GM12878 (cell line): ENCODE data around the gene CCDC178. TPM values are rescaled to one million over a fixed set of nuclear protein-coding genes. Genes with fewer than 3 reads are reported as not detected.

Experiments
- ATAC-seq: fragments of 200-7000 bp; cut with Tn5 transposase; 3 replicates; pipeline ENCODE4 v1.9.1; 2020; ENCODE audit warnings: mild to moderate bottlenecking, moderate library complexity
- BruUV-seq: library from RNA; stranded (reverse); fragments of 400-500 nt; replicated peaks from 2 replicates; lab custom pipeline; 2021; lab: Mats Ljungman, UMichigan
- CTCF ChIA-PET: fragments of 300-600 bp; sonication (Branson Sonifier 250); formaldehyde crosslinking; extraction: SDS; loops from one replicate; lab custom pipeline; 2021; ENCODE audit warnings: inconsistent platforms; lab: Yijun Ruan, JAX
- POLR2A ChIA-PET: fragments of 350-600 bp; formaldehyde crosslinking; extraction: SDS; loops from one replicate; lab custom pipeline; 2021; ENCODE audit warnings: inconsistent platforms; lab: Charles Lee
- RAD21 ChIA-PET: fragments of 300-600 bp; sonication (Branson Sonifier 250); formaldehyde crosslinking; loops from one replicate; lab custom pipeline; 2023; ENCODE audit warnings: antibody characterized with exemption; ENCODE audit not compliant: unreplicated experiment; lab: Charles Lee
- SMC1A ChIA-PET: fragments of 300-600 bp; sonication (Branson Sonifier 250); formaldehyde crosslinking; loops from one replicate; lab custom pipeline; 2023; ENCODE audit not compliant: unreplicated experiment, uncharacterized antibody; lab: Charles Lee
- DNase-seq: peaks from one replicate; pipeline ENCODE4 v3.0.0-alpha.2; 2011; ENCODE audit warnings: low read depth, low spot score
- FAIRE-seq: peaks from 3 replicates; lab custom pipeline; 2011; peaks lifted over from hg19 to GRCh38; lab: Jason Lieb, UNC
- H2AFZ ChIP-seq: 2 replicates; pipeline ENCODE4 v1.6.0; 2011; ENCODE audit warnings: low read depth, low read length, control low read depth; ENCODE audit not compliant: control insufficient read depth
- H3K27ac ChIP-seq: 2 replicates; pipeline ENCODE4 v1.5.1; 2011; ENCODE audit warnings: control low read depth; ENCODE audit not compliant: control insufficient read depth, insufficient read depth
- H3K27me3 ChIP-seq, 2 experiments: replicated peaks in 1 of 2; 2 replicates each; pipeline versions ENCODE4 v1.6.0 to v1.6.1; 2011; ENCODE audit warnings: low read length in 1 of 2; ENCODE audit not compliant: control insufficient read depth in 2 of 2, insufficient read depth in 2 of 2
- H3K36me3 ChIP-seq, 2 experiments: 2 replicates each; pipeline ENCODE4 v1.5.1; 2011; ENCODE audit warnings: low read length in 1 of 2; ENCODE audit not compliant: control insufficient read depth in 2 of 2, insufficient read depth in 2 of 2
- H3K4me1 ChIP-seq: 2 replicates; pipeline ENCODE4 v1.6.1; 2011; ENCODE audit warnings: mild to moderate bottlenecking, low read length, moderate library complexity, mixed read lengths; ENCODE audit not compliant: control insufficient read depth, insufficient read depth
- H3K4me2 ChIP-seq: 2 replicates; pipeline ENCODE4 v1.6.0; 2011; ENCODE audit warnings: control low read depth; ENCODE audit not compliant: control insufficient read depth, insufficient read depth
- H3K4me3 ChIP-seq: fragments of 200-600 bp; sonication (generic); 2 replicates; pipeline ENCODE4 v1.5.1; 2016
- H3K79me2 ChIP-seq: 2 replicates; pipeline ENCODE4 v1.6.0; 2011; ENCODE audit warnings: low read length; ENCODE audit not compliant: control insufficient read depth, insufficient read depth
- H3K9ac ChIP-seq: 2 replicates; pipeline ENCODE4 v1.8.0; 2011; ENCODE audit warnings: low read length, control low read depth, mixed read lengths; ENCODE audit not compliant: control insufficient read depth, insufficient read depth
- H3K9me3 ChIP-seq: replicated peaks from 3 replicates; pipeline ENCODE4 v1.5.1; 2011; ENCODE audit warnings: mild to moderate bottlenecking, low read length; ENCODE audit not compliant: control insufficient read depth, insufficient read depth
- H4K20me1 ChIP-seq: 2 replicates; pipeline ENCODE4 v1.6.0; 2011; ENCODE audit not compliant: control insufficient read depth, insufficient read depth
- FOS ChIP-seq: IDR thresholded peaks from 3 replicates; pipeline ENCODE4 v1.6.1; 2011; ENCODE audit warnings: borderline replicate concordance; ENCODE audit not compliant: insufficient read length; ENCODE audit errors: extremely low read depth
- RELA ChIP-seq: fragments of 450-650 bp; IDR thresholded peaks from 2 replicates; pipeline ENCODE4 v1.8.0; 2014; ENCODE audit warnings: borderline replicate concordance; ENCODE audit not compliant: partially characterized antibody
- SIX5 ChIP-seq: IDR thresholded peaks from 2 replicates; pipeline ENCODE4 v1.6.1; 2011; ENCODE audit warnings: mild to moderate bottlenecking, low read depth, low read length, moderate library complexity; ENCODE audit not compliant: severe bottlenecking
- in situ Hi-C: fragments of 300-500 bp; cut with MboI; formaldehyde crosslinking; loops from 9 replicates; pipeline ENCODE4 v1.14.3; 2018; ENCODE audit warnings: mixed read lengths
- intact Hi-C: fragments of 100-400 bp; cut with micrococcal nuclease; formaldehyde crosslinking; loops from one replicate; pipeline ENCODE4 v1.14.2; 2022; ENCODE audit not compliant: unreplicated experiment
- polyA plus RNA-seq, 11 experiments: library from polyadenylated mRNA; depleted of rRNA in 4 of 11; unstranded in 6 of 11; stranded (reverse) in 5 of 11; fragments of >200 nt; fragmentation: Nextera tagmentation in 4 of 11; fragmentation: Illumina TruSeq in 1 of 11; extraction: Ambion mirVana in 4 of 11; extraction: Trizol in 1 of 11; gene quantifications; 1 replicate in 1 of 11; 2 replicates in 10 of 11; pipeline versions ENCODE4 v1.2.1 to v1.2.3, GENCODE V29; 2011 to 2016; ENCODE audit warnings: inconsistent platforms in 2 of 11, missing spikeins in 2 of 11, low read depth in 1 of 11
- total RNA-seq, 4 experiments: library from RNA; depleted of rRNA in 3 of 4; stranded (reverse); fragments of >200 nt in 3 of 4; fragmentation: Illumina TruSeq in 1 of 4; extraction: Trizol in 1 of 4; gene quantifications; 2 replicates each; pipeline versions ENCODE4 v1.2.1 to v1.2.3, GENCODE V29; 2013 to 2021
- TF ChIP-seq, protein P1 (sequence below): IDR thresholded peaks from 2 replicates; pipeline ENCODE4 v1.6.1; 2012; ENCODE audit warnings: low read depth, low read length, improper control_type of control experiment
- TF ChIP-seq, protein P2 (sequence below): fragments of 450-650 bp; IDR thresholded peaks from 2 replicates; pipeline ENCODE4 v1.6.1; 2018; ENCODE audit warnings: mild to moderate bottlenecking, low read depth, moderate library complexity; ENCODE audit not compliant: partially characterized antibody

CCDC178 gene
- total and polyA plus RNA-seq, 10 of the 15 experiments (the other 5 are each of a cell fraction or from before 2014, with no cell fraction given), result 0.04 TPM; not detected in 9

DNA sequence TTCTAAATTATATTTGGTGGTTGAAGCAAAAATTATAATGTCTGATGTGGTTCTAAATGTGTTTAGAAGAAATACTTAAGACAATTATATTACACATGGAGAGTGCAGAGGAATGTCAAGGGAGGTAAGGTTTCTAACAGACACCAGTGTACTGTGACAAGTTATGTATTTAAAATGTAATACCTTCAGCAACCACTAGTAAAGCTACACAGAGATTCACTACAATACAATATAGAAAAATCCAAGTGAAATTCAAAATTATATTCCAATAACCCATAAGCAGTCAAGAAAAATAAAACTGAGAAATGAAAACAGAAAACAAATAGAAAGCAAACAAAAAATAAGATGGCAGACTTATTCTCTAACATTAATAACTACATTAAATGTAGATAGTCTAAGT, 418.2 kb downstream of the CCDC178 start:
- CTCF ChIA-PET, result no interaction called here
- Histone ChIP-seq H3K4me1 (no peaks in the 10 kb centered on the region), H3K9ac (no peak overlapping the region), H3K27ac (no peak overlapping the region), H3K4me2 (no peak overlapping the region), H2AFZ (no peak overlapping the region), H3K9me3 (no peaks in the 10 kb centered on the region), H3K36me3 (no peaks in the 10 kb centered on the region), H3K79me2 (no peaks in the 10 kb centered on the region), H3K4me3 (no peak overlapping the region), H4K20me1 (no peaks in the 10 kb centered on the region), H3K27me3 (no peaks in the 10 kb centered on the region)
- intact Hi-C loops, result loop anchor here (10.0 kb wide), 1 partner anchor 308 kb away; no protein-coding TSS in a partner anchor
- RAD21 ChIA-PET, result no interaction called here
- POLR2A ChIA-PET, result no interaction called here
- in situ Hi-C loops, result no loop called here
- no peak for DNase-seq
- no TSS peak for BruUV-seq
- SMC1A ChIA-PET, result no interaction called here
- ATAC-seq, result peak; percentile 49; the same call in 1 of the 3 replicates
- TF ChIP-seq, protein P1, sequence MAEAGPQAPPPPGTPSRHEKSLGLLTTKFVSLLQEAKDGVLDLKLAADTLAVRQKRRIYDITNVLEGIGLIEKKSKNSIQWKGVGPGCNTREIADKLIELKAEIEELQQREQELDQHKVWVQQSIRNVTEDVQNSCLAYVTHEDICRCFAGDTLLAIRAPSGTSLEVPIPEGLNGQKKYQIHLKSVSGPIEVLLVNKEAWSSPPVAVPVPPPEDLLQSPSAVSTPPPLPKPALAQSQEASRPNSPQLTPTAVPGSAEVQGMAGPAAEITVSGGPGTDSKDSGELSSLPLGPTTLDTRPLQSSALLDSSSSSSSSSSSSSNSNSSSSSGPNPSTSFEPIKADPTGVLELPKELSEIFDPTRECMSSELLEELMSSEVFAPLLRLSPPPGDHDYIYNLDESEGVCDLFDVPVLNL, result no peak
- TF ChIP-seq FOS, result no peak
- TF ChIP-seq SIX5, result no peak
- TF ChIP-seq RELA, result no peak
- TF ChIP-seq, protein P2, sequence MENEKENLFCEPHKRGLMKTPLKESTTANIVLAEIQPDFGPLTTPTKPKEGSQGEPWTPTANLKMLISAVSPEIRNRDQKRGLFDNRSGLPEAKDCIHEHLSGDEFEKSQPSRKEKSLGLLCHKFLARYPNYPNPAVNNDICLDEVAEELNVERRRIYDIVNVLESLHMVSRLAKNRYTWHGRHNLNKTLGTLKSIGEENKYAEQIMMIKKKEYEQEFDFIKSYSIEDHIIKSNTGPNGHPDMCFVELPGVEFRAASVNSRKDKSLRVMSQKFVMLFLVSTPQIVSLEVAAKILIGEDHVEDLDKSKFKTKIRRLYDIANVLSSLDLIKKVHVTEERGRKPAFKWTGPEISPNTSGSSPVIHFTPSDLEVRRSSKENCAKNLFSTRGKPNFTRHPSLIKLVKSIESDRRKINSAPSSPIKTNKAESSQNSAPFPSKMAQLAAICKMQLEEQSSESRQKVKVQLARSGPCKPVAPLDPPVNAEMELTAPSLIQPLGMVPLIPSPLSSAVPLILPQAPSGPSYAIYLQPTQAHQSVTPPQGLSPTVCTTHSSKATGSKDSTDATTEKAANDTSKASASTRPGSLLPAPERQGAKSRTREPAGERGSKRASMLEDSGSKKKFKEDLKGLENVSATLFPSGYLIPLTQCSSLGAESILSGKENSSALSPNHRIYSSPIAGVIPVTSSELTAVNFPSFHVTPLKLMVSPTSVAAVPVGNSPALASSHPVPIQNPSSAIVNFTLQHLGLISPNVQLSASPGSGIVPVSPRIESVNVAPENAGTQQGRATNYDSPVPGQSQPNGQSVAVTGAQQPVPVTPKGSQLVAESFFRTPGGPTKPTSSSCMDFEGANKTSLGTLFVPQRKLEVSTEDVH, result no peak
- TF ChIP-seq, all 136 proteins: peak for 0
- no peak for FAIRE-seq
